ENCODE results near the gene SUSD1.

GRCh38 chr9:112020680-112021596, 154.2 kb downstream of the SUSD1 start:
- TF ChIP-seq CTCF (optimal IDR thresholded peaks at IDR 0.05 in 1 of 3, IDR thresholded peaks at IDR 0.05 in 1 of 3, conservative IDR thresholded peaks at IDR 0.05 in 1 of 3; ENCODE audit: extremely low read depth in 1 of 3, insufficient read depth in 2 of 3, low read length in 3 of 3): no peak
- TF ChIP-seq EZH2 (IDR thresholded peaks at IDR 0.05; ENCODE audit: low read length): no peak

Measured in keratinocyte (primary cell).